NCI-H460 (cell line): ENCODE data around the gene RAD51B. TPM values are rescaled to one million over a fixed set of nuclear protein-coding genes. Genes with fewer than 3 reads are reported as not detected.

Source experiments
- DNase-seq: peaks from one replicate; pipeline ENCODE4 v3.0.0-alpha.2; 2016; ENCODE audit warnings: low read depth; ENCODE audit errors: extremely low read depth
- total RNA-seq: library from RNA; depleted of rRNA; stranded (reverse); fragments of >200 nt; shearing (Covaris generic); gene quantifications from 2 replicates; pipeline ENCODE4 v1.2.3, GENCODE V29; 2014

Gene RAD51B
- total RNA-seq, 1 experiment from 2014 or later, result 13.4 TPM

- DNase-seq, result no peak
Observed at GRCh38 chr14:68607867-68608573, 788.4 kb downstream of the RAD51B start.

GRCh38 chr14:68608574-68608962 lies 789.0 kb downstream of the RAD51B start:
- DNase-seq, result no peak

- no peak for DNase-seq
Observed at GRCh38 chr14:68609012-68609411, 789.4 kb downstream of the RAD51B start.

GRCh38 chr14:68610251-68610793 lies 790.7 kb downstream of the RAD51B start:
- no peak for DNase-seq

- DNase-seq, result no peak
Observed at GRCh38 chr14:68611599-68611998, 792.0 kb downstream of the RAD51B start.

GRCh38 chr14:68612049-68612448 lies 792.5 kb downstream of the RAD51B start:
- DNase-seq, result no peak

GRCh38 chr14:68616221-68616902 lies 796.8 kb downstream of the RAD51B start:
- DNase-seq, result peak; percentile 22

GRCh38 chr14:68619790-68620574 lies 800.4 kb downstream of the RAD51B start:
- no peak for DNase-seq

GRCh38 chr14:68621400-68622365 lies 802.1 kb downstream of the RAD51B start:
- no peak for DNase-seq

- DNase-seq, result no peak
Observed at GRCh38 chr14:68622856-68623255, 803.3 kb downstream of the RAD51B start.

GRCh38 chr14:68623307-68623706 lies 803.7 kb downstream of the RAD51B start:
- DNase-seq, result no peak

- no peak for DNase-seq
Observed at GRCh38 chr14:68623826-68624225, 804.2 kb downstream of the RAD51B start.

- DNase-seq, result no peak
Observed at GRCh38 chr14:68624541-68625220, 805.1 kb downstream of the RAD51B start.

GRCh38 chr14:68625366-68626090 lies 805.9 kb downstream of the RAD51B start:
- no peak for DNase-seq

- DNase-seq, result no peak
Observed at GRCh38 chr14:68626386-68626785, 806.8 kb downstream of the RAD51B start.

- DNase-seq, result no peak
Observed at GRCh38 chr14:68627050-68627867, 807.7 kb downstream of the RAD51B start.

- DNase-seq, result no peak
Observed at GRCh38 chr14:68627868-68628604, 808.5 kb downstream of the RAD51B start.
